ENCODE results near the gene TAOK2.

DNA sequence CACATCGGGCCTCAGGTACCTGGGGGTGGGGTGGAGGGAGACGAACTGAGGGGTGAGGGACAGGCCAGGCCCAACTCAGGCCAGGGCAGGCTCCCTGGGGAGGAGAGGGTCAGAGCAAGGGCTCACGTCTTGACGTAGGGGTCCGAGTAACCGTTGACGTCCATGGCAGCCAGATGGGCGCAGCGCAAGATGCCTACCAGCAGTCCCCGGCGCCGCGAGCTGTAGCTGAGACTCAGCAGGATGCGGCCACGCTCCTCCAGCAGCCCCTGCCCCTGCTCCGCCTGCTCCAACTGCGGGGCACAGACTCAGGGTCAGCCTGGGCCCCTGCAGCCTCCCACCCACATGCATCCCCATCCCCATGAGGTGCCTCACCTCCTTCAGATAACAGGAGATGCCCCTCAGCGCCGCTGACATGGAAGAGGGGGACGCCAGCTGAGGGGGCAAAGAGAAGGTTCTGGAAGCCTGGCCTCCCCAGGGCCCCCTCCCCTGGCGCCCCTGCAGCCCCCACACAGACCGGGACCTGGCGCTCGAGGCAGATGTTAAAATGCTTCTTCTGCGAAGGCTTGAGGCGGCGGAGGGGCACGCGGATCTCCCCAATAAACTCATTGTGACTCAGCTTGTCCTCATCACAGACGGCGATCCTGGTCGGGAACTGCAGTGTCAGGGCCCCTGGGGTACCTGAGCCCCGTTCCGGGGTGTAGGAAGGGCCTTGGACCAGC lies 33.1 kb downstream of the TAOK2 start:
- TF ChIP-seq POLR2A (IDR thresholded peaks at IDR 0.05) (no peak), EP300 (IDR thresholded peaks at IDR 0.05) (no peak), POLR2AphosphoS5 (IDR thresholded peaks at IDR 0.05) (no peak)
- TF ChIP-seq, protein P1, sequence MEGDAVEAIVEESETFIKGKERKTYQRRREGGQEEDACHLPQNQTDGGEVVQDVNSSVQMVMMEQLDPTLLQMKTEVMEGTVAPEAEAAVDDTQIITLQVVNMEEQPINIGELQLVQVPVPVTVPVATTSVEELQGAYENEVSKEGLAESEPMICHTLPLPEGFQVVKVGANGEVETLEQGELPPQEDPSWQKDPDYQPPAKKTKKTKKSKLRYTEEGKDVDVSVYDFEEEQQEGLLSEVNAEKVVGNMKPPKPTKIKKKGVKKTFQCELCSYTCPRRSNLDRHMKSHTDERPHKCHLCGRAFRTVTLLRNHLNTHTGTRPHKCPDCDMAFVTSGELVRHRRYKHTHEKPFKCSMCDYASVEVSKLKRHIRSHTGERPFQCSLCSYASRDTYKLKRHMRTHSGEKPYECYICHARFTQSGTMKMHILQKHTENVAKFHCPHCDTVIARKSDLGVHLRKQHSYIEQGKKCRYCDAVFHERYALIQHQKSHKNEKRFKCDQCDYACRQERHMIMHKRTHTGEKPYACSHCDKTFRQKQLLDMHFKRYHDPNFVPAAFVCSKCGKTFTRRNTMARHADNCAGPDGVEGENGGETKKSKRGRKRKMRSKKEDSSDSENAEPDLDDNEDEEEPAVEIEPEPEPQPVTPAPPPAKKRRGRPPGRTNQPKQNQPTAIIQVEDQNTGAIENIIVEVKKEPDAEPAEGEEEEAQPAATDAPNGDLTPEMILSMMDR (IDR thresholded peaks at IDR 0.05): no peak
